D721Med (cell line): ENCODE results near the gene NLE1.
"Not testable (repeated sequence)": the region's sequence is repeated elsewhere in the genome, so short reads cannot be mapped to it uniquely, and the experiment has no call there.

Experiments used
- DNase-seq: peaks from one replicate; pipeline ENCODE4 v3.0.0; 2011; ENCODE audit warnings: low spot score; ENCODE audit not compliant: insufficient read length
- FAIRE-seq: peaks from 2 replicates; lab custom pipeline; 2011; peaks lifted over from hg19 to GRCh38; lab: Jason Lieb, UNC
- CTCF ChIP-seq: IDR thresholded peaks from 2 replicates; pipeline ENCODE4 v1.5.1; 2012; ENCODE audit warnings: mild to moderate bottlenecking, control low read depth; ENCODE audit not compliant: insufficient read depth; ENCODE audit errors: missing control alignments

NLE1 gene

GRCh38 chr17:35103271-35103670 is 38.8 kb downstream of the NLE1 start:
- no peak for FAIRE-seq
- TF ChIP-seq CTCF = no peak
- no peak for DNase-seq

- no peak for DNase-seq
- no peak for TF ChIP-seq CTCF
- no peak for FAIRE-seq
Measured at GRCh38 chr17:35101725-35102124, 40.4 kb downstream of the NLE1 start.

DNA sequence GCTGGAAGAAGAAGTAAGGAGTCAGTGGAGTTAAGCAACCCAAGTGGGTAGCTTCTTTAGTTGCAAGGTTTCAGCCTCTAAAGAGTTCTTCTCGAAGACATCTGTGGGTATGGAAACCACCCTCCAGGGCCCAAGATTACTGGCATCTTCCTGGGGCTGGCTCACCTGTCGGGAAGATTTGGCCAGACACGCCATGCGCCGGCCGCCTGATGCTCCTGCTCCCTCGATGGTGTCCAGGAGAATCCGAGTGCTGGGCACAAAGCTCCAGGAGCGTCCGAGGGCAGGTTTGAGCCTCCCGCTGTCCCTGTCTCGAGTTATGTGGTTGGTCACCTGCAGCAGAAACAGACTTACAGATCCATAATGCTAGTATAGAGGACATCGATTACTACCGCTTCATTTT is 41.1 kb downstream of the NLE1 start:
- no peak for TF ChIP-seq CTCF
- DNase-seq = no peak
- no peak for FAIRE-seq

GRCh38 chr17:35099908-35100307 is 42.2 kb downstream of the NLE1 start:
- no peak for TF ChIP-seq CTCF
- no peak for DNase-seq
- no peak for FAIRE-seq

DNA sequence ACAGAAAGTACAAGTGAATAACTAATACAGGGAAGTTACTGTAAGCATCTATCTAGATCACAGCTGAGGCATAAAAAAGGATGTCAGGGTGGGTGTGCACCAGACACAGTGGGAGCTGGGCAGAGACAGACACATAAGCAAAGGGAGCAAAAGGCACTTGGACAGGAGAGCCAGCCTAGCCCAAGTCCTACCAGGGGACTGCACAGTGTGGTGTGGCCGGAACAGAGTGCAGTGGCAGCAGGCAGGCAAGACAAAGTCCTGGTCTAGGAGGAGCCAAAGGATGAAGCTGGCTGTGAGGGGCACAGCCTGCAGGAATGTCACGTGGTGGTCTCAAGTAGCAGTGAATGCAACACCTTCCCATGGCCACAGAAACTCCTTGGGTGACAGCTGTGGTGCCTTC is 44.3 kb downstream of the NLE1 start:
- FAIRE-seq = no peak
- TF ChIP-seq CTCF = no peak
- no peak for DNase-seq

- FAIRE-seq = no peak
- DNase-seq = no peak
- TF ChIP-seq CTCF = no peak
Measured at GRCh38 chr17:35095741-35096140, 46.4 kb downstream of the NLE1 start.

DNA sequence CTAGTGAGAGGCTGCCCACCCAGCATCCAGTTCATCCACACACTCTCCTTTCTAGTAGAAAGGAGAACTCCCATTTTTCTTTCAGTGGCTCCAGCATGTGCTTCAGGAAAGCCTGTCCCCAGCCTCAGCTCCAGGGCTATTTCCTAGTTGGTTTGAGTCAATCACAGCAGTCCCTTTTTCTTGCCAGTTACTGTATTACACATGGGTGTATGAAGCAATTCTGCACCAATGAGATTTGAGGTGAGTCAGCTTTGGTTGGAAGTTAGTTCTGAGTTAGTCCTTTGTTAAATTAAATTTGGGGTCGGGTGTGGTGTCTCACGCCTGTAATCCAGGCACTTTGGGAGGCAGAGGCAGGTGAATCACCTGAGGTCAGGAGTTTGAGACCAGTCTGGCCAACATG is 47.2 kb downstream of the NLE1 start:
- no peak for TF ChIP-seq CTCF
- DNase-seq = no peak
- FAIRE-seq = no peak

DNA sequence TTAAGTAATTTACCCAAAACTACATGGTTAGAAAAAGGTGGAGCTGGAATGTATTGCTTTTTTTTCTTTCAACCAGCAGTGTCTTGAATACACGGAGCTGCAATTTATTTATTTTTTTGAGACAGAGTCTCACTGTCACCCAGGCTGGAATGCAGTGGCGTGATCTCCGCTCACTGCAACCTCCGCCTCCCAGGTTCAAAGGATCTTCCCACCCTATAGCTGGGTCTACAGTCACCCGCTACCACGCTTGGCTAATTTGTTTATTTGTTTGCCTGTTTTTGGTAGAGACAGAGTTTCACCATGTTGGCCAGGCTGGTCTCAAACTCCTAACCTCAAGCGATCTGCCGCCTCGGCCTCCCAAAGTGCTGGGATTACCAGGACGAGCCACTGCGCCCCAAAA is 51.4 kb downstream of the NLE1 start:
- not testable (repeated sequence) for DNase-seq, FAIRE-seq
